HPDE6-E6E7 (cell line): ENCODE results near the gene PARVA.
"Not testable (repeated sequence)": the region's sequence is repeated elsewhere in the genome, so short reads cannot be mapped to it uniquely, and the experiment has no call there.

Experiments used
- DNase-seq: peaks from one replicate; pipeline ENCODE4 v3.0.0; 2011; ENCODE audit warnings: missing footprints; ENCODE audit errors: extremely low spot score

PARVA gene, protein sequence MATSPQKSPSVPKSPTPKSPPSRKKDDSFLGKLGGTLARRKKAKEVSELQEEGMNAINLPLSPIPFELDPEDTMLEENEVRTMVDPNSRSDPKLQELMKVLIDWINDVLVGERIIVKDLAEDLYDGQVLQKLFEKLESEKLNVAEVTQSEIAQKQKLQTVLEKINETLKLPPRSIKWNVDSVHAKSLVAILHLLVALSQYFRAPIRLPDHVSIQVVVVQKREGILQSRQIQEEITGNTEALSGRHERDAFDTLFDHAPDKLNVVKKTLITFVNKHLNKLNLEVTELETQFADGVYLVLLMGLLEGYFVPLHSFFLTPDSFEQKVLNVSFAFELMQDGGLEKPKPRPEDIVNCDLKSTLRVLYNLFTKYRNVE

GRCh38 chr11:12377106-12377823 is at the start of gene PARVA:
Gene PARVA (plus strand): TSS chr11:12377571. CDS start chr11:12377648, 77 bp downstream.
- DNase-seq: no peak

DNA sequence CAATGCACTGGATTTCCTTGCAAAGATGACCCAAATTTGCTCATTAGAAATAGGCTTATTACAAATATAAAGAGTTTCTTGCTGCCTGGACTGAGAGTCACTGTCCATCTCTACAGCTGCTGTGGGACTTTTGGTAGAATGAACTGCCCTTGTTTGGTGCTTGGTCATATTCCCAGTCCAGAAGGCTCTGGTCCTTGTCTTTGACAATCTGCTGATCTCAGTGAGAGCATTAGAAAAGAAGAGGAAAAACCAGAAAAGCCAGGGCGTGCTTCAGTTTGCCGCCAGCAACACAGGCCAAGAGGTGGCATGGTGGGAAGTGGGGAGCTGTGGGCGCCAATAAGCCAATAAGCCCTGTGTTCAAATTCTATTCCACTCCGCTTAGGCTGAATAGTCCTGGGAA is 48.2 kb upstream of the PARVA start:
- DNase-seq: no peak

DNA sequence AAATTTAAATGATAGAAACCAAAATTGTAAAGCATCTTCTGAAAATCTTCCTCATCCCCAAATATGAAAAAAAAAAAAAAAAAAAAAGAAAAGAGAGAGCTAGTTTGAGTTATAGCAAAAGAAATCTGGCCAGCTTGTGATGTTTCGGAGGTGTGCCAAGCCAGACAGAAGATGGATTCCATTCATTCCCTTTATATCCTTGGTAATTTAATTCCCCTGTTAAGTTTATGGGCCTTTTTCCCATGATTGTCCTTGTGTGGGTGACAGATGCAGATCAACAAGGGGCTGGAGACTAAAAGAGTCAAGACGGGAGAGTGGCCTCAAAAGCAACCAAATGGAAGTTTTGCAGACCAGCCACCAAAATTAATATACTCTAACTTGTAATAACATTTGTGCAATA is 47.6 kb upstream of the PARVA start:
- DNase-seq: no peak

- DNase-seq: no peak
Measured at GRCh38 chr11:12330485-12331231, 46.7 kb upstream of the PARVA start.

- DNase-seq: peak; percentile 46
Measured at GRCh38 chr11:12331239-12331874, 46.0 kb upstream of the PARVA start.

DNA sequence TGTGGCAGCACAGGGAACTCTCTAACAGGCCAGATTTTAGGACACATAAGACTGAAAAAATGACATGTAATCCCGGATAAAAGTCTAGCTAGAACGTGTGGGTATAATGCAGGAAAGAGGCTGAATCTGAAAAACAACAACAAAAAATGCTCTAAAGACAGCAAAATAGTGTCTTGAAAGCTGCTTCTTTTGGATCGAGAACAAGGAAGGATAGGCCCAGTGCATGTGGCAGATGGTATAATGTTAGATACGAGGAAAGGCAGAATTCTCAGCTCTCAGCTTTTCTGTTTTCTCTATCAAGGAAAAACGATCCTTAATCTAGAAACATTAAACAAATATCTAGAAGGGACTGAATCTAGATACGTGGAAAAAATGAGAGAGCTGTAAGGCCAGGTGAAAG is 33.8 kb upstream of the PARVA start:
- no peak for DNase-seq

GRCh38 chr11:12353534-12353933 is 23.8 kb upstream of the PARVA start:
- DNase-seq: no peak

DNA sequence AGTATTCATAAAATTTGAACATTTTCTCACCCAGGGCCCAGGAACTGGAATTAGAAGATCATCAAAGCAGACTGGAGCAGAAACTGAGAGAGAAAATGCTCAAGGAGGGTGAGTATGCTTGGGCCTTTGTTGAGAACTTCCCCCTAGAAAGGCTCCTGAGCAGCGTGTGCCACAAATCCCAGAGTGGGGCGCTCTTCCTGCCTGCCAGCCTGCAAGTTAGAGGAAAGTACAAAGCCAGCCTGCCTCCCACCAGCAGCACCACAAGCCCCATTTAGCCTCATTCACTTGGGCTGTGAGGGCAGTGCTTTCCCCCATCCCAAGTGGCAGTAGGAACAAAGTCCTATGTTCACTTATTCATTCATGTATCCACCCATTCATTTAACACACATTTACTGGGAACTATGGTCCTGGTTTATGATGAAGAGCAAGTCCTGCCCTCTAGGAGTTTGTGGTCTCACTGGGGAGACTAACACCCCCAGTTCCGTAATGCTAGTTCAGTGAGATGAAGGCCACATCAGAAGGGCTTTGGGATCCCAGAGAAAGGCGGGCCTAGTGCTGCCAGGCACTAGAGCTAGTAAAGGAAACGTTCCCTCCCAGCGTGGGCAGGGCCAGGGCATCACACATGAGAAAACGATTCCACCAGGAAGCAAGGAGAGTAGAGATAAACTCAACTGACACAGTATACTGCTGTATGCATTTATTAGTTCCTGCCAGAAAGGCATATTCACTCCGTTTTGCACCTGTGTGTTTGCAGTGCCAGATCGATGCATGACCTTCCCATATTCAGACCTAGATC is 22.4 kb upstream of the PARVA start:
- DNase-seq: no peak

DNA sequence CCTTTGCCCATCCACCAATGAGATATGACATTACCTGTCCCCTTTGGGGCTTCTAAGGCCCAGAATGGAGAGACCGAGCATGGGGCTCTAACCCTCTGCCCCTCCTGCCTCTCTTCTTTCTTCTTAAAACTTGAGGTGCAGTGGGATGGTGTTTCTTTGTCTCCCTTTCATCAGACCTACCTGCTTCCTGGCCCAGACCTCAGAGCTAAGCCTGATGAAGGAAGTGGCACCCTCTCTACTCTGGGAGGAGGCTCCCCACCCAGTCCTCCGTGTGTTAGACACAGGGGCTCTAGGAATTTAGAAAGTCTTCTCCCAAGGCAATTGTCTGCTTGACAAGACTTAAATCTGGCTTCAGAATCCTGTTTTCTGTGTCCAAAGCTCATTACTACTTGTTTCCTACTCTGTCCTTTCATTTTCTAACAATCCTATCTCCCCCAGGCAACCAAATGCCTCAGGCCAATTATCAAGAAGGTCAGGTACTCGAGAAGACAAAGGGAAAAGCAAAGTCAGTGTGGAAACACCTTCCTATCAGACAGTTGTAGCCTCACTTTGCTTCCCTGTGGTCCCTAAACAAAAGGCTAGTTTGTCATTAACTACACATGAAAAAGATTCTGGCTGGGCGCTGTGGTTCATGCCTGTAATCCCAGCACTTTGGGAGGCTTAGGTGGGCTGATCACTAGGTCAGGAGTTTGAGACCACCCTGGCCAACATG is 20.3 kb upstream of the PARVA start:
- DNase-seq: no peak

DNA sequence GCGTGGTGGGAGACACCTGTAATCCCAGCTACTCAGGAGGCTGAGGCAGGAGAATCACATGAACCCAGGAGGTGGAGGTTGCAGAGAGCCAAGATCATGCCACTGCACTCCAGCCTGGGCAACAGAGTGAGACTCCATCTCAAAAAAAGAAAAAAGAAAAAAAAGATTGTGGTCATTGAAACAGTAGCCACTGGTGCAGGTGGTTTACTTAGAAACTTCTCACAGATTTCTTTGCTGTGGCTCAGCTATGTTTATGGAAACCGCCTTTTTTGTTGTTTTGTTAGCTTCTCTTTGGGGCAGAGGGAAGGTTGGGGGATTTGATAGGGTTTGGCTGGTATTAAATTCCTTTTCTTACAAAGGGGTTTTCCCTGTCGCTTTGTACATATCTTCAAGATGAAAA is 19.7 kb upstream of the PARVA start:
- not testable (repeated sequence) for DNase-seq

- DNase-seq: no peak
Measured at GRCh38 chr11:12358302-12359188, 18.8 kb upstream of the PARVA start.

DNA sequence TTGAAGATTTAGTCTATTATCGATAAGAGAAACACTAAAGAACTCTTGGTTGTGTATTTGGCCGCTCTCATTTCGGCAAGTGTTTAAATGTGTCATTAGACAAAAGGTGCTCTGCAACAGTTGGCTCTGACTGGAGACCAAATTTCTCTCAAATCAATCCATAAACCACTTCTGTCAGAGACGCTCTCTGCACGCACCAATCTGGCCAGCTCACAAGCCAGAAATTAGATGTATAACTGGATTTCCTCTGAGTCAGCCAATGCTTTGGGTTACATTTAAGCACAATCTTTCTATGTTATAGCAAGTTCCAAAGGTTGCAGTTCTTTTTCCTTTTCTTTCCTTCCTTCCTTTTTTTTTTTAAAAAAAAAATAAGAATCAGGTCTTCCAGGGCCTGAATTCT is 17.6 kb upstream of the PARVA start:
- DNase-seq: no peak

- no peak for DNase-seq
Measured at GRCh38 chr11:12361682-12362081, 15.7 kb upstream of the PARVA start.

GRCh38 chr11:12362857-12363256 is 14.5 kb upstream of the PARVA start:
- DNase-seq: no peak

- DNase-seq: no peak
Measured at GRCh38 chr11:12363373-12363772, 14.0 kb upstream of the PARVA start.

GRCh38 chr11:12365965-12366575 is 11.3 kb upstream of the PARVA start:
- not testable (repeated sequence) for DNase-seq

DNA sequence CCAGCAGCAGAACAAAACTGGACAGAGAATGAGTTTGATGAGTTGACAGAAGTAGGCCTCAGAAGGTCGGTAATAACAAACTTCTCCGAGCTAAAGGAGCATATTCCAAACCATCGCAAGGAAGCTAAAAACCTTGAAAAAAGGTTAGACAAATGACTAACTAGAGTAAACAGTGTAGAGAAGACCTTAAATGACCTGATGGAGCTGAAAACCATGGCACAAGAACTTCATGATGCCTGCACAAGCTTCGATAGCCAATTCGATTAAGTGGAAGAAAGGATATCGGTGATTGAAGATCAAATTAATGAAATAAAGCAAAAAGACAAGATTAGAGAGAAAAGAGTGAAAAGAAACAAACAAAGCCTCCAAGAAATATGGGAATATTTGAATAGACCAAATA is 10.3 kb upstream of the PARVA start:
- DNase-seq: not testable (repeated sequence)

GRCh38 chr11:12372111-12372510 is 5.3 kb upstream of the PARVA start:
- DNase-seq: no peak

DNA sequence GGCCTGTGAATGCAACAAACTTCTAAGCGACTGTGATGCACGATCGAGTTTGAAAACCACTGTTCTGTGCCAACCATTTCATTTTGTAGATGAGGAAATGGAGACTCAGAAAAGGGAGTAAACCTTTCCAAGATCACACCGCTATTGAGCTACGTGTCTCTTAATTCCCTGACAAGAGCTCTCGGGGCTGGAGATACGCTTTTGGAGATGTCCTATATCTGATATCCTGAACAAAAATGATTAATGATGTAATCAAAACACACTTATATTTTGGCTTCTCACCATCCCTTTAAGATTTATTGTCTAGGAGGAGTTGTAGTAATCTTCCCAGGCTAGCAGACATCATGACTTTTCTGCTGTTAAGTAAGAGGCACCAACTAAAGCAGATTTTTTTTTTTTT is 1.7 kb upstream of the PARVA start:
- DNase-seq: no peak
